ENCODE measurements around the gene UBE2N.

The UBE2N gene, protein sequence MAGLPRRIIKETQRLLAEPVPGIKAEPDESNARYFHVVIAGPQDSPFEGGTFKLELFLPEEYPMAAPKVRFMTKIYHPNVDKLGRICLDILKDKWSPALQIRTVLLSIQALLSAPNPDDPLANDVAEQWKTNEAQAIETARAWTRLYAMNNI

DNA sequence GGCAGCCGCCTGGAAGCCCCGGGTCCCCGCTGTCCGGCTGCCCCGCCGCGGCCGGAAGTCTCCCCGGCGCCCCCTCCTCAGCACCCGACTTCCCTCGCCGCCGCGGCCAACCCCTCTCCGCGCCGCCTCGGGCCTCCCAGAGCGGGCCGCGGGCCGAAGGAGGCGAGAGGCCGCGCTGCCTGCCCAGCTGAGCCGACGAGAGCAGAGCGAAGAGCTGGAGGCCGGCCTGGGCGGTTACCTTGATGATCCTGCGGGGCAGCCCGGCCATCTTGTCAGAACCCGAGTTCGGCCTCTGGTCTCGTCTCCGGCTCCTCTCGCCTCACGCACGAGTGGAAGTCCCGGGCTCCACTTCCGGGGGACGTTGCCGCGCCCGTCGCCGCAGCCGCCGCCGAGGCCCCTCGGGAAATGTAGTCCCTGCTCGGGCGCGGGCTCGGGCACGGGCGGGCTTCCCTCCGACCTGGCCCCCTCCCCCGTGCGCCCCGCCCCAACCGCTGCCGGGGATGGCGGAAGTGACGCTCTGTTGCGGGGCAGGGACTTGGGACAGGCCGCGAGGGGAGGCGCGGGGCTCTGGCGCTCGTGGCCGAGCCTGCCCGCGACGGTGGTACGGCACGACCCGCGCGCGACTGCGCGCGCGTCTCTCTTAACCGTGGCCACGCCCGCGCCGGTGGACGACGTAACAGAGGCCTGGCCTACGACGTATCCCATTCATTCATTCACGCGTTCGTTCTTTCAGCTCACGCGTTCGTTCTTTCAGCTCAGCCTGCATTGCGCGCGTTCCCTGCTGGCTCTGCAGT, at the start of gene UBE2N:
UBE2N (minus strand) TSS at position 331 of the 794 bp plus-strand sequence; CDS start at position 268, 63 bp downstream.
- peak; percentile 97 for DNase-seq (ENCODE audit: low spot score)

DNA sequence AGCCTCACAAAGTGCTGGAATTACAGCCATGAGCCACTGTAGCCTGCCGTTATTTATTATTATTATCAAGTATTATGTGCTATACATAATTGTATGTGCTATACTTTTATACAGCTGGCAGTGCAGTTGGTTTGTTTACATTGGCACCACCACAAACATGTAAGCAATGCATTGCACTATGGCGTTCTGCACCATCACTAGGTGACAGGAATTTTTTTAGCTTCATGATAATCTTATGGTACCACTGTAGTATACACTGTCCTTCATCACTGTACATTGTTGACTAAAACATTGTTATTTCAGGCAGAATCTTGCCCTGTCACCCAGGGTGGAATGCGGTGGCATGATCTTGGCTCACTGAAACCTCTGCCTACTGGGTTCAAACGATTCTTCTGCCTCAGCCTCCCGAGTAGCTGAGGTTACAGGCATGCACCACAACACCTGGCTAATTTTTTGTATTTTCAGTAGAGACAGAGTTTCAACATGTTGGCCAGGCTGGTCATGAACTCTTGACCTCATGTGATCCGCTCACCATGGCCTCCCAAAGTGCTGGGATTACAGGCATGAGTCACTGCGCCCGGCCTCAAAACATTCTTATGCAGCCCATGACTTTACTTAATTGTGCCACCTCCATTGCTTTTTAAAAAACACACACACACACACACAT, 42.7 kb upstream of the UBE2N start:
- no peak for DNase-seq (ENCODE audit: low spot score)

DNA sequence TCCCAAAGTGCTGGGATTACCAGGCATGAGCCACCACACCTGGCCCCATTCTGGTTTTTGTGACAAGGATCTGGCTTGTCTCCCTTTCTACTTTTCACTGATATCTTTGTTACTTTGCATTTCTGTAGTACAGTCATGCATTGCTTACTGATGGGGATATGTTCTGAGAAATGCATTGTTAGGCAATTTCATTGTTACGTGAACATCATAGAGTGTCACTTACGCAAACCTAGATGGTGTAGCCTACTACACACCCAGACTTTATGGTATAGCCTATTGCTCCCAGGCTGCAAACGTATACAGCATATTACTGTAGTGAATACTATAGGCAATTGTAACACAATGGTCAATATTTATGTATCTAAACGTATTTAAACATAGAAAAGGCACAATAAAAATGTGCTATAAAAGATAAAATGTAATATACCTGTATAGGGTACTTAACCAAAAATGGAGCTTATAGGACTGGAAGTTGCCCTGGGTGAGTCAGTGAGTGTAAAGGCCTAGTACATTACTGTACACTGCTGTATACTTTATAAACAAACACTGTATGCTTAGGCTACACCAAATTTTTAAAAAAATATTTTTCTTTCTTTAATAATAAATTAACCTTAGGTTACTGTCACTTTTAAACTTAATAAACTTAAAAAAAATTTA, 41.5 kb upstream of the UBE2N start:
- DNase-seq (ENCODE audit: low spot score): no peak

DNA sequence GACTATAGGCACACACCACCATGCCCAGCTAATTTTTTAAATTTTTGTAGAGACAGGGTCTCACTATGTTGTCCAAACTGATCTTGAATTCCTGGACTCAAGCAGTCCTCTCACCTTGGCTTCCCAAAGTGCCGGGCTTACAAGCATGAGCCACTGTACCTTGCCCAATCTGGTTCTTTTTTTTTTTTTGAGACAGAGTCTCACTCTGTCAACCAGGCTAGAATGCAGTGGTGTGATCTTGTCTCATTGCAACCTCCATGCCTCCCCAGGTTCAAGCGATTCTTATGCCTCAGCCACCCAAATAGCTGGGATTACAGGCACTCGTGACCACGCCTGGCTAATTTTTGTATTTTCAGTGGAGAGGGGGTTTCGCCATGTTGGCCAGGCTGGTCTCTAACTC, 41.0 kb upstream of the UBE2N start:
- DNase-seq (ENCODE audit: low spot score): no peak

DNA sequence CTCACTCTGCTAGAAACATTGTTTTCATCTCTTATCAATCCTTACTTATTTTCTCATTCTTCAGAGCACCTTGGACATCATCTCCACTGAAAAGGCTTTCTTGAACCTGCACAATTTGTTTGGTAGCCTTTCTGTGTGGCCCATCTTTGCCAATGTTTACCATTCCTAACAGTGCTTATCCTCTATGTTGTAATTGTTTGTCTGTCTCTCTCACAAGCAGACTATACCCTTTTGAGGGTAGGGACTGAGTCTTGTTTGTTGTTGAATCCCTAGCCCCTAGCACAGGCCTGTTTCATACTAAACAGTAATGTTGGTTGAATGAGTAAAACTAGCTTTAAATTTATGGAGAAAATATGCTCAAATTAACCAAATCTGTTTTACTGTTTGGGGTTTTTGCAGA, 34.8 kb upstream of the UBE2N start:
- no peak for DNase-seq (ENCODE audit: low spot score)

DNA sequence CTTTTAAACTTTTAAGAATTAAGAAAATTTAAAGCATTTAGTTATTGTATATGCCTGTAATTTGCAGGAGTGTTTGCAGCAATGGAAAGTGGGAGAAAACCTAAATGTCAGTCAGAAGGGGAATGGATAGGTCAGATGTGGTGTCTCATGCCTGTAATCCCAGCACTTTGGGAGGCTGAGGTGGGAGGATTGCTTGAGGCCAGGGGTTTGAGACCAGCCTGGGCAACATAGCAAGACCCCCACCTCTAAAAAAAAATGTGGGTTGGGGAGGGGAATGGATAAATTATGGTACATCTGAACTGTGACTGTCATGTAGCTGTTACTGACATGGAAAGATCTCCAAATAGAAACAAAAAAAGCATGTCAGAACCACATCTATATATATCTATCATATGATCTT, 27.6 kb upstream of the UBE2N start:
- no peak for DNase-seq (ENCODE audit: low spot score)

DNA sequence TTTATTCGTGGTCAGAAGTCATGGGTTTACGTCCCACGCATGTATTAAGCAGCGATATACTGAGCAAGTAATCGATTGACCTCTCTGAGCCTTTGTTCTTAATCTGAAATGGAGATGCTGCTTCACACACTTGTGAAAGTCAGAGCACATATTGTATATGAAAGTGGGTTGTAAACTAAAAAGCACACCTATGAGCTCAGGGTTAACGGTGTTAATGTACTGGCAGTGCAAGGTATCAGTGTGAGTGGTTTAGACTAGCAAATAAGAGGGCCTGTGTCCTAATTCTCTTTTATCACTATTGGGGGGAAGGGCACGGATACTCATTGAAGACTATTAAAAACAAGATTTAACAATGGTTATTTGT, 26.2 kb upstream of the UBE2N start:
- DNase-seq (ENCODE audit: low spot score): no peak

DNA sequence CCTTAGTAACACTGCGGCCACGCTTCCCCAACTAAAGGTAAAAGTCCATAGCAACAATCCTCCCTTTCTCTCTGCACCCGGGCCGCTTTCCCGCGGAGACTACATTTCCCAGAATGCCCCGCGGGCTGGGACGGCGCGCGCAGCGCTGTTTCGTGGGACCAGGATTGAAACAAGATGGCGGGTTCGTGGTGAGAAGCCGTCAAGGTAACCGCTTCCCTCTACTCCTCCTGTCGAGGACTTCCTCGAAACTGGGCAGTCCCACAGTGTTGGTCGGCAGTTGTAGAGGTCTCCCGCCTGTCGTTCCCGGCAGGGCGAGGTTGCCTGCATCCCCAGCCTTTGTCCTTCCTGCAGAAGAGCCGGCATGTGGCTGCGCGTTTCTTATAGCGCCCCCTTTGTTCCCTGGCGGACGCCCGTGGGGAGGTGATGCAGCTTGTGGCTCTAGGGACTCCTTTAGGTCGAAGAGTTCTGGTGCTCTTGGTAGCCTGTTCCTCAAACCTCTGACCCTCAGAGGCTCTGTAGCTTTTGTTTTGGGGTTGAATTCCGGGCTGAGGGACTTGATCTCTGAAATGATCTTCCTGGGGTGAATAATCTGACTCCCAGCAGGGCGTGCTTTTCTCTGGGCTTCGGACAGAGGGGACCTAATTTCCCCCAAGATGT, 25.7 kb upstream of the UBE2N start, which contains the start of gene MRPL42:
MRPL42 (plus strand) TSS at position 164 of the 657 bp plus-strand sequence. CDS start 1,772 bp downstream, outside the sequence.
- peak; percentile 82 for DNase-seq (ENCODE audit: low spot score)

DNA sequence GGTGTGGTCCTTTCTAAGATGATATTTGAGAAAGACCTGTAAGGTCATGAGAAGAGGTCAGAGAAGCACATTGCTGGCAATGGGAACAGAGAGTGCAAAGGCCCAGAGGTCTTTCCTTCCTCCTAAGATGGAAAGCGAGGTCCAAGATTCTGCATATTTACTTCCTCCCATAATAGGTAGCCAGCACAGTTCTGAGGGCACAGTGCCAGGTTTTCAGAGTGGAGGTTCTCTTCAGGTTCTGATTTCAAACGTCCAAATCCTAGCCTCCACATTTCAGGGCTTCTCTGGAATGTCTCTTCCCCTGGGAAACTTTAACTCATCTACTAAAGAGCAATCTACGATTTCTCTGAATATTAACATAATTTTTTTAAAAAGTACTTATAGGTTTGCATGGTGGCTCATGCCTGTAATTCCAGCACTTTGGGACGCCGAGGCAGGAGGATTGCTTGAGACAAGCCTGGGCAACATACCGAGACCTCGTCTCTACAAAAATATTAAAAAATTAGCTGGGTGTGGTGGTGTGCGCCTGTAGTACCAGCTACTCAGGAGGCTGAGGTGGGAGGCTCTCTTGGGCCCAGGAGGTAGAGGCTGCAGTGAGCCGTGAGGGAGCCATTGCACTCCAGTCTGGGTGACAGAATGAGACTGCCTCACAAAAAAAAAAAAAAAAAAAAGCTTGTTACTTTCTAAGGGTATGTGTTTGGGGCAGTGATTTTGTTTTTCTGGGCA, 25.0 kb upstream of the UBE2N start:
- no peak for DNase-seq (ENCODE audit: low spot score)

DNA sequence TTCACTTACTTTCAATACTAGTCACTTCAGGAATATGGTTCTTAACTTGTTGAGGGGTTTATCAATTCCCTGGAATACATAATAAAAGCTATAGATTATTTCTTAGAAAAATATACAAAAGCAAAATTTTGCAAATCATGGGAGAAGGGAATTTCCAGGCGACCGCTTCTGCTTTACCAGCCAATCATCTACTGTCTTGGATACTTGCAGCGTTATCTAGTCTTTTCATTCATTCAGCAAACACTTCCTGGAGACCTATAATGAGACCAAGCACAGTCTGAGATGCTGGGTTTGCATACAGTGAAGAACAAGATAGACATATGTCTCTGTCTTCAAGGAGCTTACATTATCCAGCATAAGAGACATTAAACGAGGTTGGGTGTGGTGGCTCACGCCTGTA, 24.1 kb upstream of the UBE2N start:
- DNase-seq (ENCODE audit: low spot score): no peak

DNA sequence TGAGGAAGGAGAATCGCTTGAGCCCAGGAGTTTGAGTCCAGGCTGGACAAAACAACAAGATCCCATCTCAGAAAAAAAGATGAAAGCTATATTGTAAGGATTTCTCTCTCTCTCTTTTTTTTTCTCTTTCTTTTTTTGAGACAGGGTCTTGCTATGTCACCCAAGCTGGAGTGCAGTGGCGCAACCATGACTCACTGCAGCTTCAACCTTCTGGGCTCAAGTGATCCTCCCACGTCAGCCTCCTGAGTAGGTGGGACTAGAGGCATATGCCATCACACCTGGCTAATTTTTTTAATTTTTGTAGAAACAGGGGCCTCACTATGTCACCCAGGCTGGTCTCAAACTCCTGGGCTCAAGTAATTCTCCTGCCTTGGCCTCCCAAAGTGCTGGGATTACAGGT, 19.8 kb upstream of the UBE2N start:
- DNase-seq (ENCODE audit: low spot score): no peak

DNA sequence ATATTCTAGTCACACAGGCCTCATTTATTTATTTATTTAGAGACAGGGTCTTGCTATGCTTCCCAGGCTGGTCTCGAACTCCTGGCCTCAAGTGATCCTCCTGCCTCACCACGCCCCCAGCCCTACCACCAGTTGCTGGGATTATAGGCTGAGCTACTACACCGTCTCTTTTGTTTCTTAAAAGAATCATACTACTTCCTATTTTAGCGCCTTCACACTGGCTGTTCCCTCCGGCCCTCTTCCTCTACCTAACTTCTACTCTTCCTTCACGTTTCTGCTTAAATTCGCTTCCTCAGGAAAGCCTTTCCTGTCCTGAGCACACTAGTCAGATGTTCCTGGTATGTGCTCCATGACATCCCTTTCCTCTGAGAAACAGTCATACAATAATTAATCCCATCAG, 19.2 kb upstream of the UBE2N start:
- no peak for DNase-seq (ENCODE audit: low spot score)

DNA sequence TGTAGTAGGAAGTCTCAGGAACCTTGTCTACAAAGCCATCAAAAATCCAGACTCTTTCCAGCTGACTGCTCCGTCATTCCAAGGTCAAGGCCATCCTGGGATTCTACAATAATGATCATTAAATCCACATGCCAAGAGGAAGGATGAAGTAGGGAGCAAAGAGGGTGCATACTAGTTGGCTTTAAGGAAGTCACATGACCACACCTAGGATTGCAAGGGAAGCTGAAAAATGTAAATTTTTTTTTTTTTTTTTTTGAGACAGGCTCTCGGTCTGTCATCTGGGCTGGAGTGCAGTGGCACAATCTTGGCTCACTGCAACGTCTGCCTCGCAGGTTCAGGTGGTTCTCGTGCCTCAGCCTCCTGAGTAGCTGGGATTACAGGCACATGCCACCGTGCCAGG, 18.3 kb upstream of the UBE2N start:
- DNase-seq (ENCODE audit: low spot score): no peak

DNA sequence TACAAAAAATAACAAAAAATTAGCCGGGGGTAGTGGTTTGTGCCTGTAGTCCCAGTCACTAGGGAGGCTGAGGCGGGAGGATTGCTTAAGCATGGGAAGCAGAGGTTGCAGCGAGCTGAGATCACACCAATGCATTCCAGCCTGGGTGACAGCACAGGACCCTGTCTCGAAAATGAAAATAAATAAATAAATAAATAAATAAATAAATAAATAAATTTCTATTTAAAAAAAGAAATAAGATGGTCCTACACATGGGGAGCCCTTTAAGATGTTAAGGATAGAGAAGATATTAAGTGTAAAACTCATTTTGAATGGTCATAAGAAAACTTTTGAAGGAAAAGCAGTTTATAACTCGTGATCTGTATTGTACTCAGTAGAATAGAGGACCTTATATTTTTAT, 17.4 kb upstream of the UBE2N start:
- DNase-seq (ENCODE audit: low spot score): no peak

DNA sequence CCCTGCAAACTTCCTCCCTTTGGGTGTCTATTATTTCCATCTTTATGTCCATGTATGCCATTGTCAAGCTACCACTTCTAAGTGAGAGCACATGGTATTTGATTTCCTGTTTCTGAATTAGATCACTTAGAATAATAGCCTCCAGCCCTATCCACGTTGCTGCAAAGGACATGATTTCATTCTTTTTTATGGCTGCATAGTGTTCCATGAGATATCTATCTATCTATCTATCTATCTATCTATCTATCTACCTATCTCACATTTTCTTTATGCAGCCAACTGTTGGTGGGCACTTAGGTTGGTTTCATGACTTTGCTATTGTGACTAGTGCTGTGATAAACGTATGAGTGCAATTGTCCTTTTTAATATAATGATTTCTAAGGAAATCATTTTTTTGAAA, 14.3 kb upstream of the UBE2N start:
- DNase-seq (ENCODE audit: low spot score): no peak

DNA sequence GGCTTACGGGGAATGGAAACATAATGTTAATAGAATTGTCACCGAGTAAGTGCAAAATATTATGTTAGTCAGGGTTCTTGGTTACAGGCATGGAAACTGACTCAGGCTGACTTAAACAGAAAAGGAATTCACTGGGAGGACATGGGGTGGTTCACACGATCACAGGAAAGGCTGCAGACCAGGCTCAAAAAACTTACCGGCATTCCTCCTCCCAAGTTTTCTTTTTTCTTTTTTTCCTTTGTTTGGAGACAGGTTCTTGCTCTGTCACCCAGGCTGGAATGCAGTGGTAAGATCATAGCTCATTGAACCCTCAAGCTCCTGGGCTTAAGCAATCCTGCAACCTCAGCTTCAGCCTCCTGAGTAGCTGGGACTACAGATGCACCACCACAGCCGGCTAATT, 11.9 kb upstream of the UBE2N start:
- no peak for DNase-seq (ENCODE audit: low spot score)

DNA sequence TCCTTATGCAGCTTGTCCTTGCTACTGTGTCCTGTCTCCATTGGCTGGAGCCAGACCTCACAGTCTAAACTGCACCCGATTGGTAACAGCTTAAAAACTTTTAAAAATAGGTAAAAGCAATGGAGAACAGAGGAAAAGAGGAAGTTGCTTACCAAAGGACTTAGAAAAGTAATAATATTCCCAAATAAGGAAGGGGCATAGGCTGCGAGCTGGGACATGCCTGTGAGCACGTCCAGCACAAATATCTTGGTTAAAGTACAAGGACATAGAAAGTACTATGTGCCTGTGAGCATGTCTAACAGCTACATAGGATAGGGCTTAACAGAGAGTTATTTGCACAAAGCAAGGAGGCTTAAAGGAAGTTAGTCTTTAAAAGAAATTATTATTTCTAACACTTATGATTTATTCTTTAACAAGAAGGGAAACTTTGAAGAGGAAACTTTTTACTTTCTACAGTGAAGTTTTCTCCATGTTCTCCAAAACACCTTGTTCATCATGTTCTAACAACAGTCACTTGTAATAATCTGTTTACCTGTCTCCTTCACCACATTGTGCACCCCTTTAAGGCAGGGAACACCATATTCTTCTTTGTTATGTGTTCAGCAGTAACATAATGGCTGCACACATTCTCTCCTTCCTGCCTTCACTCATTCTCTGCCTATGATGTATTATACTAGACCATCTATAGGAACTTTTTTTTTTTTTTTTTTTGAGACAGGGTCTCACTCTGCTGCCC, 9.8 kb upstream of the UBE2N start:
- no peak for DNase-seq (ENCODE audit: low spot score)

DNA sequence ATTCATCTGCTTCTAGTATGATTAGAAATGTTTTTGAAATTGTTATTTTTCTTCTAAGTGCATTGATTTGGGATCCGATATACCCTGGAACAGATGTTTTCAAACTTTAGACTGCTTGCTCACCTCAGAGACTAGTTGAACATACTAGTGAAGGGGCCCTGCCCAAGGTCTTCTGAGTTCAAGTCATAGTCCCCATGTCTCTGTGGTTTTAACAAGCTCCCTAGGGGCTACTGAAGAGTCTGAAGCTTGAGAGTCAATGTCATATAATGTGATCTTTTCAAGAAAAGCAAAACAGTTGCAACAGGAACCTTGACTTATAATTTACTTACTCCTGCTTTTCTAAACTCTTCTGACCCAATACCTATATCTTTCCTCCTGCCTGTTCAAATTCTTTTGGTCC, 7.5 kb upstream of the UBE2N start:
- DNase-seq (ENCODE audit: low spot score): no peak

DNA sequence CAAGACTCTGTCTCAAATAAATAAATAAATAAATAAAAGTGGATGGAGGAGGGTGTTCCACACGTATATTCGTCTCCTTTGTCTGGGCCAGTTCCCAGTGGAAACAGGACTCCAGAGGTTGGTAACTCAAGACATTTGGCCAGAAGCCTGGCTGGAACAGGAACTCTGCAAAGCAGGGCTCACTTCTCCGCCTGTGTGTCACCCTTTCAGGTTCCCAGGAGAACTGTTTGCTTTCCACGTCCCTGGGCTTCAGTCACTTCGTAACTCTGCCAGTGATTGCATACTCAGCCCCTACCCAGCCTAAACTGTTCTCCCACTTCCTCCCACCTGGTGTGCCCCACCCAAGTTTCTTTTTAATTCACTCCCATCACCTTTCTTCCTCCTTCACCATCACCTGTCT, 7.0 kb upstream of the UBE2N start:
- no peak for DNase-seq (ENCODE audit: low spot score)

DNA sequence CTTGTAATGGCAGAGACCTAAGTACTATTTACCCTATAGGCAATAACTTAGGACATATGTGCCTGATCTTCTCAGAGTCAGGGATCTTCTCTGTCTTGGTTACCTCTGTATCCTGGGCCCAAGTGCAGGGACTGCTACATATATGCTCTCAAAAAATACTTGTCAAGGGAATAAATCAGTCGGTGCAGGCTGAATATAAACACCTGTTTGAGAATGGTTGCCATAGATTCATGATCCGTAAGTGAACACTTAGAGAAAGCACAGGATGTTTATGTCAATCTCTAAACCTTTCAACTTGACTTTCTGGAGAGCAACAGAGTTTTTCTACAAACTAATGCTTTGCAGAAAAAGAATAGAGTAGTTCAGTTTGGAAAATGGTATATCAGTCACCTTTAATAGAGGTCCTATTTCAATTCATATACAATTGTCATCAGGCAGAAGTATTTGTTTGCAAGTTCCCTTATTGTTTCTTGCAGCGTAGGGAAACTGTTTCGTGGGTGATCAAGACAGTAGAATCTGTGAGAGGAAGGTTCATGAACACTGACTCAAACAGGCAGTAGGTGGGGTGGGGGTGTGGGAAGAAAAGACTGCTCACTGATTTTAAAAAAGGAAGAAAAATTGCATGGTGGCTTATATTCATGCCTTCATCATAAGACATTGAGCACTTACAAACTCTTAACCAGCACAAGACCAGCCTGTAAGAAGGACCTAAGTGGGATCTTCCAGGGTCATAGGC, 6.0 kb upstream of the UBE2N start:
- peak; percentile 57 for DNase-seq (ENCODE audit: low spot score)

Measured in putamen (tissue), 1 donor.